Measurements from ENCODE around the gene TDRD12. TPM values are rescaled to one million over a fixed set of nuclear protein-coding genes. Genes with fewer than 3 reads are reported as not detected.

TDRD12 gene
- total RNA-seq, 1 experiment from 2014 or later: 1.3 TPM

DNA sequence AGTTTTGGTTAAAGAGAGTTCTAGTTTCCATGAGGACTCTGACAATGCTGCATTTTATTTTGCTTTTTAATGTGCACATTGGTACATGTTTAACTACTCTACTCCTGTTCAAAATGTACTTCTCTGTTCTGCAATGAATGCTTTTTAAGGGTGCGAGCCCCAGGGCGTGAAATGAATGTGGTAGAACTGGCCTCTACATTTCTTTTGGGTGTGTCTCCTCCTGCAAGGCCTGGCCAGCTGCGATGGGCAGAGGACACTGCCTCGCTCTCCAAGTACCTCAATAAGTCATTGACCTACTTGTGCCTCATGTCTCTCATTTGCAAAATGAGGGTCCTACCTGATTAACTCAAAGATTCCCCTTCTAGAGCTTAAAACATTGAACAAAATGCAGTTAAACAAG is 37.2 kb upstream of the TDRD12 start:
- DNase-seq (ENCODE audit: low spot score) (no peak), ATAC-seq (no peak)
- Mint-ChIP-seq H3K9me3 (no peaks in the 10 kb centered on the region), H3K4me3 (no peak overlapping the region), H3K27ac (no peak overlapping the region), H3K36me3 (no peaks in the 10 kb centered on the region), H3K4me1 (peaks cover 5% of the 10 kb centered on the region), H3K27me3 (ENCODE audit: low read depth) (peaks cover 19% of the 10 kb centered on the region)
- TF ChIP-seq FOXJ3 (CRISPR knock-in tag; IDR thresholded peaks at IDR 0.05; ENCODE audit: borderline replicate concordance) (no peak), JUN (CRISPR knock-in tag; IDR thresholded peaks at IDR 0.05) (no peak)
- TF ChIP-seq, protein P1, sequence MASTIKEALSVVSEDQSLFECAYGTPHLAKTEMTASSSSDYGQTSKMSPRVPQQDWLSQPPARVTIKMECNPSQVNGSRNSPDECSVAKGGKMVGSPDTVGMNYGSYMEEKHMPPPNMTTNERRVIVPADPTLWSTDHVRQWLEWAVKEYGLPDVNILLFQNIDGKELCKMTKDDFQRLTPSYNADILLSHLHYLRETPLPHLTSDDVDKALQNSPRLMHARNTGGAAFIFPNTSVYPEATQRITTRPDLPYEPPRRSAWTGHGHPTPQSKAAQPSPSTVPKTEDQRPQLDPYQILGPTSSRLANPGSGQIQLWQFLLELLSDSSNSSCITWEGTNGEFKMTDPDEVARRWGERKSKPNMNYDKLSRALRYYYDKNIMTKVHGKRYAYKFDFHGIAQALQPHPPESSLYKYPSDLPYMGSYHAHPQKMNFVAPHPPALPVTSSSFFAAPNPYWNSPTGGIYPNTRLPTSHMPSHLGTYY (CRISPR knock-in tag; IDR thresholded peaks at IDR 0.05): no peak
- ChIA-PET CTCF (interaction anchor here (1.1 kb wide), 1 partner anchor 27 kb away, joined by 3 read pairs; no protein-coding TSS in a partner anchor), POLR2A (no interaction called here)

- no peaks in the 10 kb centered on the region for H3K36me3 Mint-ChIP-seq
- no peak overlapping the region for H3K4me3 Mint-ChIP-seq
- ChIA-PET CTCF (no interaction called here), POLR2A (no interaction called here)
- H3K4me1 Mint-ChIP-seq: peaks cover 3% of the 10 kb centered on the region; the same call in 1 of the 2 replicates
- H3K27ac Mint-ChIP-seq: no peak overlapping the region
- peaks cover 10% of the 10 kb centered on the region for H3K27me3 Mint-ChIP-seq (ENCODE audit: low read depth)
- no peak for TF ChIP-seq GTF2I (CRISPR knock-in tag; conservative IDR thresholded peaks at IDR 0.05)
- TF ChIP-seq, protein P2, sequence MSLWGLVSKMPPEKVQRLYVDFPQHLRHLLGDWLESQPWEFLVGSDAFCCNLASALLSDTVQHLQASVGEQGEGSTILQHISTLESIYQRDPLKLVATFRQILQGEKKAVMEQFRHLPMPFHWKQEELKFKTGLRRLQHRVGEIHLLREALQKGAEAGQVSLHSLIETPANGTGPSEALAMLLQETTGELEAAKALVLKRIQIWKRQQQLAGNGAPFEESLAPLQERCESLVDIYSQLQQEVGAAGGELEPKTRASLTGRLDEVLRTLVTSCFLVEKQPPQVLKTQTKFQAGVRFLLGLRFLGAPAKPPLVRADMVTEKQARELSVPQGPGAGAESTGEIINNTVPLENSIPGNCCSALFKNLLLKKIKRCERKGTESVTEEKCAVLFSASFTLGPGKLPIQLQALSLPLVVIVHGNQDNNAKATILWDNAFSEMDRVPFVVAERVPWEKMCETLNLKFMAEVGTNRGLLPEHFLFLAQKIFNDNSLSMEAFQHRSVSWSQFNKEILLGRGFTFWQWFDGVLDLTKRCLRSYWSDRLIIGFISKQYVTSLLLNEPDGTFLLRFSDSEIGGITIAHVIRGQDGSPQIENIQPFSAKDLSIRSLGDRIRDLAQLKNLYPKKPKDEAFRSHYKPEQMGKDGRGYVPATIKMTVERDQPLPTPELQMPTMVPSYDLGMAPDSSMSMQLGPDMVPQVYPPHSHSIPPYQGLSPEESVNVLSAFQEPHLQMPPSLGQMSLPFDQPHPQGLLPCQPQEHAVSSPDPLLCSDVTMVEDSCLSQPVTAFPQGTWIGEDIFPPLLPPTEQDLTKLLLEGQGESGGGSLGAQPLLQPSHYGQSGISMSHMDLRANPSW (CRISPR knock-in tag; conservative IDR thresholded peaks at IDR 0.05; ENCODE audit: low read depth): no peak
- TF ChIP-seq ELF4 (CRISPR knock-in tag; IDR thresholded peaks at IDR 0.05; ENCODE audit: low read depth): no peak
- TF ChIP-seq TEAD4 (CRISPR knock-in tag; IDR thresholded peaks at IDR 0.05): no peak
- no peak for TF ChIP-seq TP53 (CRISPR knock-in tag; IDR thresholded peaks at IDR 0.05)
- no peak for TF ChIP-seq NFATC4 (CRISPR knock-in tag; IDR thresholded peaks at IDR 0.05)
- no peak for TF ChIP-seq USF1 (CRISPR knock-in tag; IDR thresholded peaks at IDR 0.05)
- TF ChIP-seq SOX15 (CRISPR knock-in tag; IDR thresholded peaks at IDR 0.05): no peak
- no peak for TF ChIP-seq ATF1 (CRISPR knock-in tag; IDR thresholded peaks at IDR 0.05)
- no peak for TF ChIP-seq ZNF263 (CRISPR knock-in tag; IDR thresholded peaks at IDR 0.05; ENCODE audit: low read depth)
- no peak for TF ChIP-seq TCF7 (CRISPR knock-in tag; IDR thresholded peaks at IDR 0.05; ENCODE audit: low read depth)
- no peak for TF ChIP-seq ZBTB21 (CRISPR knock-in tag; IDR thresholded peaks at IDR 0.05; ENCODE audit: borderline replicate concordance)
- TF ChIP-seq ZNF671 (CRISPR knock-in tag; IDR thresholded peaks at IDR 0.05): no peak
- TF ChIP-seq EMX1 (CRISPR knock-in tag; IDR thresholded peaks at IDR 0.05): no peak
- TF ChIP-seq ZNF281 (CRISPR knock-in tag; IDR thresholded peaks at IDR 0.05): no peak
- no peak for TF ChIP-seq RELA (CRISPR knock-in tag; IDR thresholded peaks at IDR 0.05; ENCODE audit: borderline replicate concordance)
- no peak for TF ChIP-seq OVOL2 (CRISPR knock-in tag; IDR thresholded peaks at IDR 0.05; ENCODE audit: borderline replicate concordance)
- TF ChIP-seq NR3C1 (CRISPR knock-in tag; conservative IDR thresholded peaks at IDR 0.05; ENCODE audit: low read depth): no peak
- no peak for TF ChIP-seq FOXJ3 (CRISPR knock-in tag; IDR thresholded peaks at IDR 0.05; ENCODE audit: borderline replicate concordance)
- DNase-seq (ENCODE audit: low spot score): no peak
- ATAC-seq: no peak
- no peaks in the 10 kb centered on the region for H3K9me3 Mint-ChIP-seq
These were observed 32.6 kb upstream of the TDRD12 start for GRCh38 chr19:32686847-32687475.
